AG09309 (cell line): ENCODE data around the gene ALDH7A1.
A peak's percentile ranks its signal among the peaks of the same experiment; 100 is the strongest.

Source experiments
- DNase-seq: peaks from one replicate; pipeline ENCODE4 v3.0.0-alpha.2; 2010; ENCODE audit warnings: low read depth
- H3K4me3 ChIP-seq: 2 replicates; pipeline ENCODE4 v1.5.1; 2011; ENCODE audit warnings: mild to moderate bottlenecking, low read depth, low read length, moderate library complexity; ENCODE audit not compliant: control insufficient read depth
- TF ChIP-seq, protein P1 (sequence below): IDR thresholded peaks from 2 replicates; pipeline ENCODE4 v1.5.1; 2011; ENCODE audit warnings: mild to moderate bottlenecking, low read depth, low read length, inconsistent platforms; ENCODE audit not compliant: insufficient read depth, control insufficient read depth; ENCODE audit errors: missing control alignments

The ALDH7A1 gene

DNA sequence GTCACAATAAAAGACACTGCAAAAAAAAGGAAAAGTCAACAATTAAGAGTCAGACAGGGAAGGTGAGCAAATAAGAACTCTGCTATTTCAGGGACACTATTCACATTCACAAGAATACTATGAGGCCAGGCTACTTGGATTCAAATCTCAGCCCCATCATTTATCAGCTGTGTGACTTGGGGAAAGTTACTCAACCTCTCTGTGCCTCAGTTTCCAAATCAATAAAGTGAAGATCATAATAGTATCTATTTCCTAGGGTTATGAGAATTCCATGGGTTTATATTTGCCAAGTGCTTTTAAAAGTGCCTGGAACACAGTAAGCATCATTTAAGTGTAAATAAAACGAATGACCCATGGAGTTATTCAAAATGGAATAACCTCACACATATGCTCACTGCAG, 56.4 kb downstream of the ALDH7A1 start:
- no peak overlapping the region for H3K4me3 ChIP-seq
- TF ChIP-seq, protein P1, sequence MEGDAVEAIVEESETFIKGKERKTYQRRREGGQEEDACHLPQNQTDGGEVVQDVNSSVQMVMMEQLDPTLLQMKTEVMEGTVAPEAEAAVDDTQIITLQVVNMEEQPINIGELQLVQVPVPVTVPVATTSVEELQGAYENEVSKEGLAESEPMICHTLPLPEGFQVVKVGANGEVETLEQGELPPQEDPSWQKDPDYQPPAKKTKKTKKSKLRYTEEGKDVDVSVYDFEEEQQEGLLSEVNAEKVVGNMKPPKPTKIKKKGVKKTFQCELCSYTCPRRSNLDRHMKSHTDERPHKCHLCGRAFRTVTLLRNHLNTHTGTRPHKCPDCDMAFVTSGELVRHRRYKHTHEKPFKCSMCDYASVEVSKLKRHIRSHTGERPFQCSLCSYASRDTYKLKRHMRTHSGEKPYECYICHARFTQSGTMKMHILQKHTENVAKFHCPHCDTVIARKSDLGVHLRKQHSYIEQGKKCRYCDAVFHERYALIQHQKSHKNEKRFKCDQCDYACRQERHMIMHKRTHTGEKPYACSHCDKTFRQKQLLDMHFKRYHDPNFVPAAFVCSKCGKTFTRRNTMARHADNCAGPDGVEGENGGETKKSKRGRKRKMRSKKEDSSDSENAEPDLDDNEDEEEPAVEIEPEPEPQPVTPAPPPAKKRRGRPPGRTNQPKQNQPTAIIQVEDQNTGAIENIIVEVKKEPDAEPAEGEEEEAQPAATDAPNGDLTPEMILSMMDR, result no peak
- DNase-seq, result no peak

DNA sequence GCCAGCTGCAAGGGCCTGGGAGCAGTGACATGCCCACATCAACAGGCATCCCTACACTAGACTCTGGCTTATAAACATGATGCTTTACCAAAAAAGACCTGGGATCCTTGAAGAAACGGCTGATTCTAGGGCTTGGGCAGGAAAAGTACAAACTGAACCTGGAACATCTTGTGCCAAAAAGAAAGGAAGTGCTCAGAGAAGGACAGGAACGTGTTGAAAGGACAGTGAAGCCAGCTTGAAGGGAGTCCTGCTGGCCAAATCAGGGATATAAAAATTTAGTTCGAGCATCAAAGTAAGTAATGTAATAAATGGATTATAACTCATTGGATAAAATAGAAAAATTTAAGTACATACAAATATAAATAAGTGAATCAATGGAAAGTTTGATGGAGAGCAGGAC, 58.1 kb downstream of the ALDH7A1 start:
- DNase-seq, result no peak
- no peak overlapping the region for H3K4me3 ChIP-seq
- TF ChIP-seq, protein P1, result no peak

DNA sequence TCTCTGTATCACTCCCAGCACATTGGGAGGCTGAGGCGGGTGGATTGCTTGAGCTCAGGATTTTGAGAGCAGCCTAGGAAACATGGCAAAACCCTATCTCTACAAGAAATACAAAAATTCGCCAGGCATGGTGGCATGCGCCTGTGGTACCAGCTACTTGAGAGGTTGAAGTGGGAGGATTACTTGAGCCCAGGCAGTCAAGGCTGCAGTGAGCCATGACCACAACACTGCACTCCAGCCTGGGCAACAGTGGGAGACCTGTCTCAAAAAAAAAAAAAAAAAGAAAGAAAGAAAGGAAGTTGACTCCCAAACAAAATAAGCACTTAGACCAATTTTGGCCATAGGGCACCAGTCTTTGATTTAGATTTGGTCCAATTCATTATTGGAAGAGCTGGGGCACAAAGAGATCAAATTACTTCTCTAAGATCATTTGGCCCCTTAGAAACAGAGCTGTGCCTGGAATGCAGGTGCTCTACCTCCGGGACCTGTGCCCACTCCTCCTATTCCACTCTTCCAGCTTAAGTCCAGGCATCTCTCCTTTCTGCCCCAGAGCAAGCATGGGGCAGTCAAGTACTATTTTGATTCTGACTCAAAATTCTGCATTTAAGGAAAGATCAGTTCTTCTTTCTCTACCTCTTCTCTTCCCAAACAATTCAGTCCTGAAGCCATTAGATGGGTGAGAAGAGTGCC, 59.0 kb downstream of the ALDH7A1 start:
- TF ChIP-seq, protein P1, result no peak
- no peak for DNase-seq
- H3K4me3 ChIP-seq, result no peak overlapping the region

DNA sequence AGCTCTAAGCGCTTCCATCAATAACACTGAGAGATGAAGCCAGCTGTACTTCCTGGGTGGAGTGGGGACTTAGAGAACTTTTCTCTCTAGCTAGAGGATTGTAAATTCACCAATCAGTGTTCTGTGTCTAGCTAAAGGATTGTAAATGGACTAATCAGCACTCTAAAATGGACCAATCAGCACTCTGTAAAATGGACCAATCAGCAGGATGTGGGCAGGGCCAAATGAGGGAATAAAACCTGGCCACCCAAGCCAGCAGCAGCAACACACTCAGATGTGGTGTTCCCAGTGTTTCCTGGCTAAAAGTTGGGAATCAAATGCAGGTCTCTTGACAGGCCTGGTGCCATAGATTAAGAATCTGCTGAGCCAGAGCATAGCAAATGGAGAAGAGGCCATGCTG, 60.5 kb downstream of the ALDH7A1 start:
- TF ChIP-seq, protein P1, result no peak
- no peak for DNase-seq
- no peak overlapping the region for H3K4me3 ChIP-seq

DNA sequence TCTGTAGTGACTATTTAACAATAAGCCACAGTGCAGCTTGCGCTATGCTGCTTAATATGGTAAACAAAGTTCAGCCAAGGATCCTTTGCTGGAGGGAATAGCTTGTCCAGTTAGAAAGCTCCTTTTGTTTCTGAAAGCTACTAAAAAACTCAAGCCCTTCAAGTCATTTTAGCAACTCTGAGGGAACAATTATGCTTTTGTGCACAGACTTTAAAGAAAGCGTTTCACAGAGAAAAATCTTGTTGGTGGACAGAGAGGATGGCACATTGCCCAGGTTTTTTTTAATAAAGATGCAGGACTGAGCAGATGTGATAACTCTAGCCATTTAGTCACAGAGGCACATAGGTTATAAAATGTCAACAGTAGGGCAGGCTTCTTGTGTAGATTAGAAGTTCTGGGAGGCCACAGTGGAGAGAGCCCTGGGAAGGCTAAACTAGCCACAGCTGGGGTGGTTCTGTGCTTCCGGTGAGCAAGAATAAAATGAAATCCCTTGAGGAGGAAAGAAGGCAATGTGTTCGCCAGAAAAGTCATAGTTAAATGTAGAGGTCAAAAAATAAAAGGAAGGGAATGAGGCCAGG, 63.4 kb downstream of the ALDH7A1 start:
- no peak overlapping the region for H3K4me3 ChIP-seq
- TF ChIP-seq, protein P1, result no peak
- DNase-seq, result no peak

DNA sequence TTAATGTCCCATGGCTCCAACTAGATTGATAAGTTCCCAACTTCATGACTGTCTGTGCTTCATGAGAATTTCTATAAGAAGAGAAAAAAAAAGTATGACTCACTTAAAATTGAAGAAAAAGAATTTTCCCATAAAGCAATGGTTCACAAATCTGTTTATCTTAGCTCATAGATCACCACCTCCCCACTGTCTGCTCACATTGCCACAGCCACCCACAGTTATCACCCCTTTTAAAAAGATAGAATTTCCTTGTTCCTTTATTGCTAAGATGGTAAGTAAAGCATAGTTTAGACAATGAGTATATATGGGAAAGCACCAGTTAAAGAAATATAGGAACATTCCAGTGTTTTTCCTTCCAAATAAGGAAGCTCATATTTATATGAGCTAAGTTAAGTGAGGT, 67.1 kb downstream of the ALDH7A1 start:
- TF ChIP-seq, protein P1, result no peak
- DNase-seq, result peak; percentile 23
- H3K4me3 ChIP-seq, result no peak overlapping the region
